ENCODE data around the gene PLPP4.

PLPP4 gene

GRCh38 chr10:120516426-120516825 lies 59.4 kb downstream of the PLPP4 start:
- no peak for DNase-seq

- DNase-seq = no peak
Observed at GRCh38 chr10:120517196-120517595, 60.2 kb downstream of the PLPP4 start.

DNA sequence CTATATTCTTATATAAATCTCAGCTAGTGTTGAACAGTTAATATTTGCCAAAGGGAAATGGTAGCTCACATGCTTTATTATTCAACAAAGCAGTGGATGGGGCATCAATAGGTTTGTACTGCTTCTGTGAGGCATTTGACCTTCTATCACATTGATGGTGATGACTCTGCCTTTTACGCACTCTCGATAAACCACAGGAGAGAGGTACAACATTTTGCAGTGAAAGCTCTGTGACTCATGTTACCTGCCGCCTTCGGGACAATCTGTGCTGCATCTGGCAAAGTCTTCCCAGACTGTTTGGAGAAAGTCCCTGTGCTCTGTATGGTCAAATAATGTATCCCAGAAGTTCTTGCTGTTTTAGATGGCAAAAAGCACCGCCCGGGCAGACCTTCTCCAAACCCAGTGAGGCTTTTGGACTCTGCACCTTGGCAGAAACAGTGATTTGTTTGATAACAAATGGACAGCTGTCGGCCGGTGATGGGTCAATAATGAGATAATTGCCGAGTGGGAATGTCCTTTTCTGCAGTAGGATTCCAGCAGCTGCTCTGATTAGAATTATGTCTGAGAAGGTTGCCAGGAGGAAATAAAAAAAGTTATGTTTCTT lies 61.0 kb downstream of the PLPP4 start:
- DNase-seq = no peak

- DNase-seq = no peak
Observed at GRCh38 chr10:120521880-120522279, 64.9 kb downstream of the PLPP4 start.

- DNase-seq = no peak
Observed at GRCh38 chr10:120527691-120528090, 70.7 kb downstream of the PLPP4 start.

DNA sequence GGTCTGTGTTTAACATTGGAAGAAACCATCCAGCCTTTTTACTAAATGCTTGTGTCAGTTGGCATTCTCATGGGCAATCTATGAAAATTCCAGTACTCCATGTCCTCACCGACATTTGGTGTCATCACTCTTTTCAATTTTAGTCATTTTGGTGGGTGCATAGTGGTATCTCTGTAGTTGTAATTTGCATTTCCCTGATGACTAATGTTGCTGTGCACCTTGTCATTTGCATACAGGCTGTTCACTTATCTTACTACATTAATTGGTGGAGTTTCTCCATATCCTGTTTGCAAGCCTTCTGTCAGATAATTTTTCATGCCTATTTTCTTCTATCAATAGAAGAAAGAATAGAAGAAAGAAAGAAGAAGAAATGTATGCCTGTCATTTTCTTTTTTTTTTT lies 73.7 kb downstream of the PLPP4 start:
- no peak for DNase-seq

DNA sequence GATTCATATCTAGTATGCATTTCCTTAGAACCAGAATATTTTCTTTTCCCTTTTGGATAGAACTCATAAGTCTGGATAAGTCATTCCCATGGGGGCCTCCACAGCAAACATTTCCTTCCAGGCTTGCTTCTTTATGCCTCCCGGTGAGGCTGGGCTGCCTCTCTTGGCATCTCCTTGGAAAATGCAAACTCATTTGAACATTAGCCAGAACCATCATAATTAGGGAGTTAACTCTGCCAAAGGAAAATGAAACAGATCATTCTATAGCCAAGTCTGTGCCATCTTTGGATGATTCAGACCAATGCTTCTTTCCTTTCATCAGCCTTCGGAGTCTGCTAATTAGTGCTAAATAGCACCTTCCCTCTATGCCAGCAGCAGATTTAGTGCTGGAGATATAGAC lies 81.1 kb downstream of the PLPP4 start:
- no peak for DNase-seq

GRCh38 chr10:120539076-120539475 lies 82.0 kb downstream of the PLPP4 start:
- DNase-seq = no peak

DNA sequence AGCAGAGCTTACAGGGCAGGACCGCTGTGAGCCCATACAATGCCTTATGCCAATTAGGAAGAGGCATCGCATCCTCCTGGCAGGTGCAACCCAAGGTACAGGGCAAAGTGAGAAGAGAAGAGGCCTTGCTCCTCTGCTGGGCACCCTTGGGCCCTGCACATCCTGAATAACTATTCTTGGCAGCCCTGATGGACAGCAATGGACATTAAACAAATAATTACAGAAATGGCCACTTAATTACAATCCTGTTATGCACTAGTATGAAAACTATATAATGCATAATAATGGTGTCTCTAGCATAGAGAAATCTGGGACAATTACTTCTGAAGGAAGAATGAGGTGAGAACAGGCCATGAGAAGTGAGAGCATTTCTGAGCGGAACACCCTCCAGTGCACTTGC lies 83.5 kb downstream of the PLPP4 start:
- DNase-seq = no peak

DNA sequence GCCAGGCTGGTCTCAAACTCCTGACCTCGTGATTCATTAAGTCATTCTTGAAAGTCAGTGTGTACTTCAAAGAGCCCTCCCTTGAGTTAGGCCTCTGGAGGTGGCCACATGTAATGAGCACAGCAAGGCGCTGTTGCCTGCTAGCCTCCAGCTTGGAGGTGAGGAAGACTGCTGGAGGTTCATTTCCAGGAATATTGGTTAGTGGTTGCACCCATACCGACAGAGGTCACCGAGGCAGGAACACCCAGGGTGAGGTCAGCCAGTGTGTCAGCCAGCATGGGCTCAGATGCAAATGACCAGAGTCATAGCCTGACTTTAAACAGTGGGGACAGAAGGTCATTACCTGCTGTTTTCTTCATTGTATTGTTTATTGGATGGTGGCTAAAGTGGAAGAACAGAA lies 85.0 kb downstream of the PLPP4 start:
- DNase-seq = no peak

GRCh38 chr10:120542591-120542990 lies 85.6 kb downstream of the PLPP4 start:
- no peak for DNase-seq

DNA sequence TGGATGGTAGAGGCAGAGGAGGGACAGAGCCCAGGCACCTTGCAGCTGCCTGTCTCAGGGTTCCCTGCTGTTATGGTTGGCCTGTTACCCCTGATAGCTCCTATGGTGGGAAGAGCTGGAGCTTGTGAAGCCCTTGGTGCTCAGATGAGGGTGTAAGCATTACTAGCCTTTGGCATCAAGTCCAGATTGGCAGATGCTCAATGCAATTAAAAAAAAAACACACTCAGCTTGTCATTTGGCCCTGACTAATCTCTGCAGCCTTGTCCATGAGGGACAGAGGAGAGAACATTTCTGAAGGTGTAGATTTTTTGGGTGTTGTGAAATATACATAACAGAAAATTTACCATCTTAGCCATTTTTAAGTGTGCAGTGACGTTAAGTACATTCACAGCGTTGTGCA lies 86.3 kb downstream of the PLPP4 start:
- no peak for DNase-seq

DNA sequence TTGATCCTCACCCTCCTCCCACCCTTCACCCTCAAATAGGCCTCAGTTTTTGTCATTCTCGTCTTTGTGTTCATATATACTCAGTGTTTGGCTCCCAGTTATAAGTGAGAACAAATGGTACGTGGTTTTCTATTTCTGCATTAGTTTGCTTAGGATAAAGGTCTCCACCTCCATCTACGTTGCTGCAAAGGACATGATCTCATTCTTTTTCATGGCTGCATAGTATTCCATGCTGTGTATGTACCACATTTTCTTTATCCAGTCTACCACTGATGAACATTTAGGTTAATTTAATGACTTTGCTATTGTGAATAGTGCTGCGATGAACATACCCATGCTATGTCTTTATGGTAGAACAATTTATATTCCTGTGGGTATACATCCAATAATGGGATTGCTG lies 91.2 kb downstream of the PLPP4 start:
- no peak for DNase-seq

GRCh38 chr10:120552262-120552661 lies 95.2 kb downstream of the PLPP4 start:
- no peak for DNase-seq

- DNase-seq = no peak
Observed at GRCh38 chr10:120553911-120554310, 96.9 kb downstream of the PLPP4 start.

DNA sequence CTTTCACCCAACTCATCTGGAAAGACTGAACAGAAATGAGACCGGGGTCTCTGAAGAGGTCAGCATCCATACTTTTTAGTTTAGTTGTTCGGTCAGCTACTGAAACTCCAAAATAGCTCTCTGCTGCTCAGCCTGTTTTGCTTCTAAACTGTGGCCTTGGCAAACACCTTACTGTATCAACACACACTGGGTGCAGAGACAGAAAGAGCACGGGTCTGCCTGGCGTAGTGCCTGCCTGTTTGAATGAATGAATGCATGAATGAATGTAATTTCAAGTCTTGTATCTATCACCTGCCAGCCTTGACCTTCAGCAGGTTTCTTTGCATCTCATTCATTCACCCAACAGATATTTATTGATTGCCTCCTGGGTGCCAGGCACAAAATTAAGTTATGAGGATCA lies 98.4 kb downstream of the PLPP4 start:
- no peak for DNase-seq

DNA sequence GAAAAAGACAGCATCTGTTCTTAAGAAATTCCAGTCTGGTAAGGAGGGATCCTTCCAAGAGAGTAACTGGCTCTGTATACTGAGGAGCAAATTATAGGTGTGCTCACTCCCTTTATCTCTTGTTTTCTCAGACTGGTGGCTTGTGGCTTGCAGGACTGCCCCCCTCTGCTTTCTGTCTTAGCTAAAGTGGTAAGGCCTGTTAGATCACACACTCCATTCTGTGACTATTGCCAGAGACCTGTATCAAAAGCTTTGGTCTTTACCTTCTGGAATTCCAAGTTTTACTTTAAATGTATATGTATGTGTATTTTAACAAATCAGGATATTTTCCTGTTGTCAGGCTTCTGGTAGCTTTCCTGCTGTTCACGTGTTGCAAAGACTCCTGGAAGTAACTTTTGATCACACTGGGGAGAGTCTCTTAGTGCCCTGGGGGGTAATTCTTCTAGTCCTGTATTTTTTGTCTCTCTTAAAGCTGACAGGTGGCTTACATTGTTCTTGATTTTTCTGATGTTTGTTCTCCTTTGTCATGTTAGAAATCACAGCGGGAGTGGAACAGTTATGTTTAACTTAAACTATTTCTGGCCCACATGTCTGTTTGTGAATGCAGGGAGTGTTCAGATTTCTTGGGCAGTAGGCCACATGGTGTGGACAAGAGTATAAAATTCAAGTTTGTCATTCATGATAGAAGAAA lies 99.0 kb downstream of the PLPP4 start:
- no peak for DNase-seq

DNA sequence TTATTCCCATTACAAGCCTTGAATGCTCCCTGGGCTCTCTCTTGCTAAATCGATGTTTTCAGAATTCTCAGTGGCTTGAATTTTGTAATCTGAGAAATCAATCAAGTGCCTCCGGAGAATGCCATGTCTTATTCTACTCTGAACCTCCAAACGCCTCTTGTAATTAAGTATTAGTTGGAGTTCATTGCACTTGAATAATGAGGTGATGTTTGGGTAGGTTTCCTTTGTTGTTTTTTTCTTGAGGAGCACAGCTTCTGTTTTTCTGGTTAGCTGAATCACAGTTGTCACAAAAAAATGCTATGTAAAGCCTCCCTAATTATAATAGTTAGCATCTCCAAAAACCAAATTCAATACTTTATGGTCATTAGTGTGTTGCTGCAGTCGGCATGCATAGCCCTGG lies 100.3 kb downstream of the PLPP4 start:
- no peak for DNase-seq

GRCh38 chr10:120559800-120560199 lies 102.8 kb downstream of the PLPP4 start:
- no peak for DNase-seq

GRCh38 chr10:120562956-120563355 lies 105.9 kb downstream of the PLPP4 start:
- DNase-seq = no peak

- DNase-seq = no peak
Observed at GRCh38 chr10:120570418-120570817, 113.4 kb downstream of the PLPP4 start.

GRCh38 chr10:120571266-120571665 lies 114.2 kb downstream of the PLPP4 start:
- no peak for DNase-seq

- DNase-seq = peak in 1 of 51 donors; percentile 1
Observed at GRCh38 chr10:120572307-120572706, 115.3 kb downstream of the PLPP4 start.

- no peak for DNase-seq
Observed at GRCh38 chr10:120573355-120573754, 116.3 kb downstream of the PLPP4 start.

Measured in hypothalamus (tissue), 51 donors.